CD4-positive, alpha-beta T cell (primary cell): ENCODE measurements around the gene CMTR1. TPM values are rescaled to one million over a fixed set of nuclear protein-coding genes. Genes with fewer than 3 reads are reported as not detected.

Experiments
- ATAC-seq: fragments of 200-7000 bp; cut with Tn5 transposase; one replicate; pipeline ENCODE4 v1.10.0; 2022; ENCODE audit warnings: mild to moderate bottlenecking; ENCODE audit not compliant: poor library complexity
- CTCF ChIA-PET: fragments of 350-600 bp; sonication (Branson Sonifier 250); formaldehyde crosslinking; loops from one replicate; lab custom pipeline; 2021; ENCODE audit warnings: antibody characterized with exemption, inconsistent platforms; lab: Charles Lee
- POLR2A ChIA-PET: fragments of 350-600 bp; sonication (Branson Sonifier 250); formaldehyde crosslinking; loops from one replicate; lab custom pipeline; 2021; ENCODE audit warnings: antibody characterized with exemption, inconsistent platforms; lab: Charles Lee
- DNase-seq, 14 experiments: peaks; one replicate each; pipeline ENCODE4 v3.0.0-alpha.2; 2013 to 2020; ENCODE audit warnings: mixed read lengths in 2 of 14
- H3K27ac ChIP-seq, 2 donors: one replicate each; pipeline versions ENCODE4 v1.5.1 to v1.7.0; 2013; ENCODE audit warnings: low read length in 2 of 2, low read depth in 1 of 2, mild to moderate bottlenecking in 1 of 2
- H3K27me3 ChIP-seq, 2 experiments: 1 replicate in 1 of 2; 2 replicates in 1 of 2; pipeline versions ENCODE4 v1.6.1 to v1.7.0; 2013; ENCODE audit warnings: low read length in 2 of 2, control low read depth in 1 of 2, mild to moderate bottlenecking in 1 of 2, moderate library complexity in 1 of 2; ENCODE audit not compliant: insufficient read depth in 2 of 2, control insufficient read depth in 1 of 2
- H3K36me3 ChIP-seq: one replicate; pipeline ENCODE4 v1.6.1; 2013; ENCODE audit warnings: low read length, control low read depth; ENCODE audit not compliant: insufficient read depth
- H3K4me1 ChIP-seq: one replicate; pipeline ENCODE4 v1.6.1; 2013; ENCODE audit warnings: low read length, control low read depth; ENCODE audit not compliant: insufficient read depth
- H3K4me3 ChIP-seq: one replicate; pipeline ENCODE4 v1.5.1; 2013; ENCODE audit warnings: mild to moderate bottlenecking, low read length, moderate library complexity
- H3K9me3 ChIP-seq, 2 experiments: 1 replicate in 1 of 2; 2 replicates in 1 of 2; pipeline versions ENCODE4 v1.6.1 to v1.7.0; 2013; ENCODE audit warnings: low read length in 2 of 2, mild to moderate bottlenecking in 2 of 2, control low read depth in 1 of 2, moderate library complexity in 1 of 2; ENCODE audit not compliant: control insufficient read depth in 1 of 2, insufficient read depth in 1 of 2
- H3K27ac Mint-ChIP-seq: one replicate; pipeline ENCODE4 v1.8.0; 2020; ENCODE audit warnings: mixed read lengths
- H3K27me3 Mint-ChIP-seq: one replicate; pipeline ENCODE4 v1.8.0; 2021; ENCODE audit warnings: mixed read lengths
- H3K36me3 Mint-ChIP-seq: one replicate; pipeline ENCODE4 v1.8.0; 2021; ENCODE audit warnings: low read depth, mixed read lengths
- H3K4me1 Mint-ChIP-seq: one replicate; pipeline ENCODE4 v1.8.0; 2021; ENCODE audit warnings: low read depth, mixed read lengths
- H3K4me3 Mint-ChIP-seq: one replicate; pipeline ENCODE4 v1.8.0; 2020; ENCODE audit warnings: mild to moderate bottlenecking, mixed read lengths
- H3K9me3 Mint-ChIP-seq: one replicate; pipeline ENCODE4 v1.8.0; 2020; ENCODE audit warnings: mixed read lengths
- intact Hi-C, 2 experiments: fragments of 100-400 bp; cut with DNase I in 1 of 2; cut with micrococcal nuclease in 1 of 2; formaldehyde crosslinking; loops; one replicate each; pipeline versions ENCODE4 v1.15.1 to v1.9.0; 2023 to 2025; cut with DNase I, micrococcal nuclease
- total RNA-seq, 174 experiments: library from RNA in 2 of 174; stranded (reverse) in 2 of 174; gene quantifications; one replicate each; pipeline ENCODE4 v1.2.3 and lab custom pipeline; 2021 to 2026
- TF ChIP-seq, protein P1 (sequence below): fragments of 200-600 bp; IDR thresholded peaks from one replicate; pipeline ENCODE4 v1.8.0; 2022; ENCODE audit warnings: antibody characterized with exemption, mild to moderate bottlenecking

Gene CMTR1
- total RNA-seq, 2 experiments from 2014 or later, result 79.7 to 80.3 TPM

DNA sequence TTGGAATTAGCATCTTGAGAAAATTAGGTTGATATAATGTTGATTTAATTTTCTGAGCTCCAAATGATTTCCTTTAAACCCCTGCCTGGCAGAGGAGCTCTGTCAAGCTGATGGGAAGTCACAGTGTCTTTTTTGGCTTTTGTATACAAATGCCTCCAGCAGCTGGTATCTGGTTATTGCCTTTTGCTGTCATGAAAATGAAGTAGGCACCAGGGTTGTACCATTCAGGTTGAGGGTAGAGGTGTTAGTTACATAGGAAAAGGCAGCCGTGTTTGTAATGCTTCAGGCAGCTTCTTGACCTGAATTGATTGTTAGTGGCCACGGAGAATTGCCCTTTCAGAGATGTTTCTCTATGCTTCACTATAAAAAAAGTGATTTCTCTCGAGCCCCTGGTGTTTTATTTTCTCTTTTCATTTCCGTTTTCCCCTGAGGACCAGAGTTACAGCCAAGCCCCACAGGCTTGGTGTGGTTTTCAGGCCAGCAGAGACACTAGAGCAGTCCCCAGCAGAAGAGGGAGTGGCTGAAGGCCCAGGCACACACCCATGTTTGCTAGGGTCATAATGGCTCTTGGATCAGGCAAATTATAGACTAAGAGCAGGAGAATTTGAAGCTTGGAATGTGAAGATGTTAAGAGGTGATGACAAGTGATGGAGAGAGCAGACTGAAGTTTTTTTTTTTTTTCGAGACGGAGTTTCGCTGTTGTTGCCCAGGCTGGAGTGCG, 21.6 kb downstream of the CMTR1 start:
- ChIA-PET CTCF (no interaction called here), POLR2A (no interaction called here)
- H3K27ac Mint-ChIP-seq, result no peak overlapping the region

DNA sequence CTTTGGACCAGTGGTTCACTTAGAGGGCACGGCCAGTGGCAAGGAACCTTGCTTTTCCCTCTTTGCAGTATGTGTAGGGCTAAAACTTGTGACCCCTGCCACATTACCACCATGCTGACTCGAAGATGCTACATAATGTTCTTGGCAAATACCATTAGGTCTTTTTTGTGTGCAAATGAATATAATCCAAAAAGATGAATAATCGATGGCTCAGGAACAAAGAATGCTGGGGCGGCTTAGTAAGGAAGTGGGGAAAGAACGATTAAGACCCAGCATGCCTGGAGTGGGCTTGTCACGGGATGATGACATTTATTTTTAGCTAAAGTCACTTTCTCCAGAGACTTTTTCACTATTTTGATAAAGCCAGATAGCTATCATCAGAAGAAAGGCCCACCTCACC, 23.1 kb downstream of the CMTR1 start:
- Histone ChIP-seq H3K9me3 (no peaks in the 10 kb centered on the region), H3K4me3 (no peak overlapping the region), H3K27me3 (no peaks in the 10 kb centered on the region), H3K27ac (no peak overlapping the region), H3K4me1 (no peaks in the 10 kb centered on the region), H3K36me3 (peaks cover 96% of the 10 kb centered on the region)
- ChIA-PET CTCF (no interaction called here), POLR2A (no interaction called here)
- ATAC-seq (no peak), DNase-seq (no peak)
- intact Hi-C loops, result no loop called here
- peaks cover 100% of the 10 kb centered on the region for H3K36me3 Mint-ChIP-seq
- H3K9me3 Mint-ChIP-seq, result no peaks in the 10 kb centered on the region
- no peak overlapping the region for H3K27ac Mint-ChIP-seq
- H3K4me3 Mint-ChIP-seq, result no peak overlapping the region
- TF ChIP-seq, protein P1, sequence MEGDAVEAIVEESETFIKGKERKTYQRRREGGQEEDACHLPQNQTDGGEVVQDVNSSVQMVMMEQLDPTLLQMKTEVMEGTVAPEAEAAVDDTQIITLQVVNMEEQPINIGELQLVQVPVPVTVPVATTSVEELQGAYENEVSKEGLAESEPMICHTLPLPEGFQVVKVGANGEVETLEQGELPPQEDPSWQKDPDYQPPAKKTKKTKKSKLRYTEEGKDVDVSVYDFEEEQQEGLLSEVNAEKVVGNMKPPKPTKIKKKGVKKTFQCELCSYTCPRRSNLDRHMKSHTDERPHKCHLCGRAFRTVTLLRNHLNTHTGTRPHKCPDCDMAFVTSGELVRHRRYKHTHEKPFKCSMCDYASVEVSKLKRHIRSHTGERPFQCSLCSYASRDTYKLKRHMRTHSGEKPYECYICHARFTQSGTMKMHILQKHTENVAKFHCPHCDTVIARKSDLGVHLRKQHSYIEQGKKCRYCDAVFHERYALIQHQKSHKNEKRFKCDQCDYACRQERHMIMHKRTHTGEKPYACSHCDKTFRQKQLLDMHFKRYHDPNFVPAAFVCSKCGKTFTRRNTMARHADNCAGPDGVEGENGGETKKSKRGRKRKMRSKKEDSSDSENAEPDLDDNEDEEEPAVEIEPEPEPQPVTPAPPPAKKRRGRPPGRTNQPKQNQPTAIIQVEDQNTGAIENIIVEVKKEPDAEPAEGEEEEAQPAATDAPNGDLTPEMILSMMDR, result no peak
- H3K27me3 Mint-ChIP-seq, result no peaks in the 10 kb centered on the region
- no peaks in the 10 kb centered on the region for H3K4me1 Mint-ChIP-seq

More for the DNA sequence above, 21.6 kb downstream of the CMTR1 start:
- Histone ChIP-seq H3K9me3 (no peaks in the 10 kb centered on the region), H3K27ac (no peak overlapping the region), H3K27me3 (no peaks in the 10 kb centered on the region), H3K4me1 (no peaks in the 10 kb centered on the region), H3K36me3 (peaks cover 95% of the 10 kb centered on the region), H3K4me3 (no peak overlapping the region)
- Mint-ChIP-seq H3K4me1 (no peaks in the 10 kb centered on the region), H3K27me3 (no peaks in the 10 kb centered on the region), H3K9me3 (no peaks in the 10 kb centered on the region), H3K4me3 (no peak overlapping the region), H3K36me3 (peaks cover 98% of the 10 kb centered on the region)
- ATAC-seq, result no peak
- TF ChIP-seq, protein P1, result no peak
- intact Hi-C loops, result no loop called here
- DNase-seq, result no peak

DNA sequence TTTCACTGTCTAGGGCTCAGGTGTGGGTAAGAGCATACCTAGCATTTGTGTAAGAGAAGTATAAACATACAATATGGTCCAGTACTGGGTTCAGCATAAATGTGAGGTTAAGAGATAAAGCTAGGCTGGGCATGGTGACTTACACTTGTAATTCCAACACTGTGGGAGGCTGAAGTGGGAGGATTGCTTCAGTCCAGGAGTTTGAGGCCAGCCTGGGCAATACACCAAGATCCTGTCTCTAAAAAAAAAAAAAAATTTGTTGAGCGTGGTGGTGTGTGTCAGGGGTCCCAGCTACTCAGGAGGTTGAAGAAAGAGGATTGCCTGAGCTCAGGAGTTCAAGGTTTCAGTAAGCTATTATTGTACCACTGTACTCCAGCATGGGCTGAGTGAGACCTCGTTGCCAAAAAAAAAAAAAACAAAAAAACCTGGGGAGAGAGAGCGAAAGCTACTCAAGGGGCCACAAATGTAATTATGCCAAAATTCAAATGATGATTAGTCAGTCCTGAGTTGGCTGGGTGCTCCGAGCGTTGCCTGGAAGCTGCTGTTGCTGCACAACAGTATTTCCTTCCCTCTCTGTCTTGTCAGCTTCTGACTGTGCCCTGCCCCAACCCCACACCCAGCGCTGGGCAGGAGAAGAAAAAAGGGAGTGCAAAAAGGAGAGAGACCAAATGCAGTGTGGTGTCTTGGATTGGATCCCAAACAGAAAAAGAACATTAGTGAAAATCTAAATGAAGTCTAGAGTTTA, 24.0 kb downstream of the CMTR1 start:
- Histone ChIP-seq H3K36me3 (peaks cover 96% of the 10 kb centered on the region), H3K27ac (no peak overlapping the region), H3K4me3 (no peak overlapping the region), H3K4me1 (no peaks in the 10 kb centered on the region), H3K27me3 (no peaks in the 10 kb centered on the region), H3K9me3 (no peaks in the 10 kb centered on the region)
- DNase-seq (no peak), ATAC-seq (no peak)
- Mint-ChIP-seq H3K27ac (no peak overlapping the region), H3K9me3 (no peaks in the 10 kb centered on the region), H3K4me1 (no peaks in the 10 kb centered on the region), H3K4me3 (no peak overlapping the region), H3K36me3 (peaks cover 100% of the 10 kb centered on the region), H3K27me3 (no peaks in the 10 kb centered on the region)
- TF ChIP-seq, protein P1, result no peak
- ChIA-PET CTCF (no interaction called here), POLR2A (interaction anchor here (0.6 kb wide), 1 partner anchor 16 kb away, joined by 4 read pairs; no protein-coding TSS in a partner anchor)
- intact Hi-C loops, result no loop called here
